RWPE2 (cell line): Measurements from ENCODE around the gene ITGA11.

Experiments
- ATAC-seq: fragments of 200-7000 bp; cut with Tn5 transposase; 3 replicates; pipeline ENCODE4 v1.9.1; 2021; ENCODE audit warnings: low read depth
- DNase-seq: peaks from one replicate; pipeline ENCODE4 v3.0.0-alpha.2; 2020; ENCODE audit warnings: low spot score
- H3K27ac ChIP-seq: fragments of 450-650 bp; 2 replicates; pipeline ENCODE4 v1.5.1; 2017; ENCODE audit warnings: mild to moderate bottlenecking; ENCODE audit not compliant: poor library complexity, severe bottlenecking
- H3K27me3 ChIP-seq: fragments of 250-450 bp; sonication (Bioruptor Pico); 2 replicates; pipeline ENCODE4 v1.5.1; 2021; ENCODE audit warnings: mild to moderate bottlenecking, moderate library complexity; ENCODE audit not compliant: insufficient read depth, poor library complexity, severe bottlenecking
- H3K36me3 ChIP-seq: fragments of 250-450 bp; sonication (Bioruptor Pico); 2 replicates; pipeline ENCODE4 v1.5.1; 2020; ENCODE audit warnings: low read depth, mild to moderate bottlenecking, moderate library complexity
- H3K4me1 ChIP-seq: fragments of 250-450 bp; sonication (Bioruptor Pico); 2 replicates; pipeline ENCODE4 v1.5.1; 2021; ENCODE audit warnings: mild to moderate bottlenecking, moderate library complexity; ENCODE audit not compliant: insufficient read depth, poor library complexity, severe bottlenecking
- H3K4me3 ChIP-seq: fragments of 250-450 bp; sonication (Bioruptor Pico); 2 replicates; pipeline ENCODE4 v1.5.1; 2021; ENCODE audit warnings: mild to moderate bottlenecking, moderate library complexity; ENCODE audit not compliant: severe bottlenecking
- H3K9me3 ChIP-seq: fragments of 250-450 bp; sonication (Bioruptor Pico); 2 replicates; pipeline ENCODE4 v1.5.1; 2021; ENCODE audit warnings: mild to moderate bottlenecking, moderate library complexity; ENCODE audit not compliant: severe bottlenecking
- TF ChIP-seq, protein P1 (sequence below): fragments of 450-650 bp; IDR thresholded peaks from one replicate; pipeline ENCODE4 v1.5.1; 2017; ENCODE audit warnings: mild to moderate bottlenecking, moderate library complexity; ENCODE audit not compliant: poor library complexity, severe bottlenecking

The ITGA11 gene

DNA sequence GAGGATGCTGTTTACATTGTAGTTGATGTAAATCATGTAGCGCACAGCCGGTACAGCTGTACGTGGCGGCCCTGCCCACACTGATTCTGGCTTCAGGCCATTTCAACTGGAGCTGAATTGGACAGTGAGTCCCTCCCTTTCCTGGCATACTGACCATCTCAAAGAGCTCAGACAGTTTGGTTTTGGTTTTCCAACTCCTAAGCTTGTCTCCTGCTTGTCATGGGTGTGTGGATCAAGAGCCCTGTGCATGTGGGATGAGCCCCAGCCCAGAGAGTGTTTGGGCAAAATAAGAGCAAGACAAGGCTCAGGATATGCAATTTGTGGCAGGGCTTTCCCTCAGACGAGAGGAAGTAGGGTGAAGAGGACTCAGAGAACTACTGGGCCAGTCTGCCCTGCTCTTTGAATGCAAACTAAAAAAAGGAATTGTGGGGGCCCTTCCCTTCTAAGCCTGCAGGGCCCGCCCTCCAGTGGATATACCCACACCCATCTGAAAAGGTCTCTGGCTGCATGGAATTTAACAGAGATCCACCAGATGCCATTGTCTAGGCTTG, 13.3 kb downstream of the ITGA11 start:
- TF ChIP-seq, protein P1, sequence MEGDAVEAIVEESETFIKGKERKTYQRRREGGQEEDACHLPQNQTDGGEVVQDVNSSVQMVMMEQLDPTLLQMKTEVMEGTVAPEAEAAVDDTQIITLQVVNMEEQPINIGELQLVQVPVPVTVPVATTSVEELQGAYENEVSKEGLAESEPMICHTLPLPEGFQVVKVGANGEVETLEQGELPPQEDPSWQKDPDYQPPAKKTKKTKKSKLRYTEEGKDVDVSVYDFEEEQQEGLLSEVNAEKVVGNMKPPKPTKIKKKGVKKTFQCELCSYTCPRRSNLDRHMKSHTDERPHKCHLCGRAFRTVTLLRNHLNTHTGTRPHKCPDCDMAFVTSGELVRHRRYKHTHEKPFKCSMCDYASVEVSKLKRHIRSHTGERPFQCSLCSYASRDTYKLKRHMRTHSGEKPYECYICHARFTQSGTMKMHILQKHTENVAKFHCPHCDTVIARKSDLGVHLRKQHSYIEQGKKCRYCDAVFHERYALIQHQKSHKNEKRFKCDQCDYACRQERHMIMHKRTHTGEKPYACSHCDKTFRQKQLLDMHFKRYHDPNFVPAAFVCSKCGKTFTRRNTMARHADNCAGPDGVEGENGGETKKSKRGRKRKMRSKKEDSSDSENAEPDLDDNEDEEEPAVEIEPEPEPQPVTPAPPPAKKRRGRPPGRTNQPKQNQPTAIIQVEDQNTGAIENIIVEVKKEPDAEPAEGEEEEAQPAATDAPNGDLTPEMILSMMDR = no peak
- no peaks in the 10 kb centered on the region for H3K4me1 ChIP-seq
- no peaks in the 10 kb centered on the region for H3K36me3 ChIP-seq
- no peaks in the 10 kb centered on the region for H3K9me3 ChIP-seq
- peak; percentile 54; the same call in 2 of the 3 replicates for ATAC-seq
- no peak overlapping the region for H3K27ac ChIP-seq
- H3K27me3 ChIP-seq = no peaks in the 10 kb centered on the region
- peak; percentile 43 for DNase-seq
- H3K4me3 ChIP-seq = no peak overlapping the region

DNA sequence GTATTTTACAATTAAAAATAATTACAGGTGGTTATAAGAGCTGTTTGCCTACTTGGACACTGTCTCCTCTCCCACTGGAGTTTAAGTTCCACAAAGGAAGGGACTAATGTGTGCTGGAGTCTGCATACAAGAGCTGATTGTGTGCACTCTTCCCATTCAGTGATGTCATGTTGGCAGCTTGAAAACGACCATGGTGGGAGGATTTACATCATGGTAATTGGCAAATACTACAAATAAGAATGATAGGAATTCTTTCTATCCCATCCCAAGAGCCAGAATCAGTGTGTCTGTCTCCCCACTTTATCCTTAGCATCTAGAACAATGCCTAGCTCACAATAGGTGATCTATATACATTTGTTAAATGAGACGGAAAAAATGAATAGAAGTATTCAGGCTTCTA, 14.1 kb downstream of the ITGA11 start:
- DNase-seq = no peak
- TF ChIP-seq, protein P1 = no peak
- ATAC-seq = no peak

DNA sequence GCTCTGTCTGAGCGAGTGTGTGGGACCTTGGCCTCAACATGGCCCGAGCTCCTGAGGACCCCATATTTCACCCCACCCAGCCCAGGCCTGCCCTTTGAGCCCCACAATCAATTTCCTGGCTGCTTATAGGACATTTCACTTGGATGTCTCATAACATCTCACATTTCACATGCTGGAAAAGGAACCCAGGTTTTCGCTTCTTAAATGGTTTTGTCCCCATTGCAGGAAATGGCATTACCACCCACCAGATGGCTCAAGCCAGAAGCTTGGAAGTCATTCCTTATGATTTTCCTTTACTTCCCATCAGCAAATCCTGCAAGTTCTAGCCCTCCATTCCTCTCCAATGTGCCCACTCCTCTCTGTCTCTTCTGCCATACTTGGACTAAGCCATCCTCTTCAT, 14.9 kb downstream of the ITGA11 start:
- no peak overlapping the region for H3K4me3 ChIP-seq
- no peak for ATAC-seq
- H3K27ac ChIP-seq = no peak overlapping the region
- TF ChIP-seq, protein P1 = no peak
- H3K27me3 ChIP-seq = no peaks in the 10 kb centered on the region
- no peaks in the 10 kb centered on the region for H3K36me3 ChIP-seq
- H3K4me1 ChIP-seq = no peaks in the 10 kb centered on the region
- H3K9me3 ChIP-seq = no peaks in the 10 kb centered on the region
- peak; percentile 23 for DNase-seq

More for the DNA sequence above, 14.1 kb downstream of the ITGA11 start:
- H3K36me3 ChIP-seq = no peaks in the 10 kb centered on the region
- no peaks in the 10 kb centered on the region for H3K27me3 ChIP-seq
- no peaks in the 10 kb centered on the region for H3K4me1 ChIP-seq
- no peaks in the 10 kb centered on the region for H3K9me3 ChIP-seq
- H3K27ac ChIP-seq = no peak overlapping the region
- no peak overlapping the region for H3K4me3 ChIP-seq

GRCh38 chr15:68416158-68416535, 15.8 kb downstream of the ITGA11 start:
- no peaks in the 10 kb centered on the region for H3K36me3 ChIP-seq
- no peak overlapping the region for H3K4me3 ChIP-seq
- H3K27ac ChIP-seq = no peak overlapping the region
- DNase-seq (peak; percentile 29), ATAC-seq (no peak)
- H3K27me3 ChIP-seq = no peaks in the 10 kb centered on the region
- TF ChIP-seq, protein P1 = no peak
- H3K4me1 ChIP-seq = no peaks in the 10 kb centered on the region
- no peaks in the 10 kb centered on the region for H3K9me3 ChIP-seq

GRCh38 chr15:68415501-68416157, 16.3 kb downstream of the ITGA11 start:
- H3K4me1 ChIP-seq = no peaks in the 10 kb centered on the region
- H3K27ac ChIP-seq = no peak overlapping the region
- TF ChIP-seq, protein P1 = no peak
- DNase-seq (peak; percentile 54), ATAC-seq (no peak)
- H3K4me3 ChIP-seq = no peak overlapping the region
- H3K27me3 ChIP-seq = no peaks in the 10 kb centered on the region
- no peaks in the 10 kb centered on the region for H3K36me3 ChIP-seq
- H3K9me3 ChIP-seq = no peaks in the 10 kb centered on the region
